Lung (tissue), 12 donors: Measurements from ENCODE around the gene TMEM185B. TPM values are rescaled to one million over a fixed set of nuclear protein-coding genes. Genes with fewer than 3 reads are reported as not detected.

Experiments
- ATAC-seq: fragments of 200-7000 bp; cut with Tn5 transposase; one replicate; pipeline ENCODE4 v1.9.1; 2020; ENCODE audit warnings: moderate number of reproducible peaks; ENCODE audit not compliant: insufficient read depth, low FRiP score
- DNase-seq, 3 donors: peaks; one replicate each; pipeline ENCODE4 v3.0.0-alpha.2; 2013 to 2017
- H3K27ac ChIP-seq, 2 donors: one replicate each; pipeline ENCODE4 v1.5.1; 2013; ENCODE audit warnings: mild to moderate bottlenecking in 2 of 2, moderate library complexity in 2 of 2, control low read depth in 1 of 2, inconsistent platforms in 1 of 2, low read depth in 1 of 2, low read length in 1 of 2
- H3K27me3 ChIP-seq, 3 donors: one replicate each; pipeline ENCODE4 v1.5.1; 2013; ENCODE audit warnings: low read length in 2 of 3; ENCODE audit not compliant: control insufficient read depth in 3 of 3, insufficient read depth in 3 of 3
- H3K36me3 ChIP-seq, 4 donors: one replicate each; pipeline ENCODE4 v1.5.1; 2013; ENCODE audit warnings: low read length in 4 of 4, mild to moderate bottlenecking in 1 of 4, moderate library complexity in 1 of 4; ENCODE audit not compliant: control insufficient read depth in 4 of 4, insufficient read depth in 4 of 4
- H3K4me1 ChIP-seq, 5 donors: one replicate each; pipeline ENCODE4 v1.5.1; 2013; ENCODE audit warnings: low read length in 5 of 5, mild to moderate bottlenecking in 2 of 5, moderate library complexity in 1 of 5; ENCODE audit not compliant: control insufficient read depth in 5 of 5, insufficient read depth in 5 of 5
- H3K4me3 ChIP-seq: one replicate; pipeline ENCODE4 v1.5.1; 2013; ENCODE audit warnings: mild to moderate bottlenecking, control low read depth, moderate library complexity
- H3K9ac ChIP-seq, 2 donors: one replicate each; pipeline ENCODE4 v1.5.1; 2013; ENCODE audit warnings: low read length in 2 of 2, control low read depth in 1 of 2; ENCODE audit not compliant: insufficient read depth in 1 of 2
- H3K9me3 ChIP-seq, 4 donors: one replicate each; pipeline ENCODE4 v1.5.1; 2013; ENCODE audit warnings: low read length in 3 of 4, mild to moderate bottlenecking in 1 of 4, moderate library complexity in 1 of 4; ENCODE audit not compliant: control insufficient read depth in 4 of 4, insufficient read depth in 3 of 4
- WGBS, 2 donors: extraction: QIAGEN DNeasy Blood & Tissue Kit; methylation state at CpG; one replicate each; pipeline ENCODE4 v1.1.7; 2013; 5-methylcytosine and 5-hydroxymethylcytosine counted together
- polyA plus RNA-seq, 2 donors: library from polyadenylated mRNA; stranded (reverse); fragments of 200-250 nt; gene quantifications; one replicate each; pipeline ENCODE4 v1.2.1, GENCODE V29; 2013
- total RNA-seq, 2 donors: library from RNA; depleted of rRNA in 1 of 2; stranded (reverse); fragments of >200 nt in 1 of 2; gene quantifications; one replicate each; pipeline ENCODE4 v1.2.1, GENCODE V29; 2014 to 2021
- TF ChIP-seq, protein P1 (sequence below): IDR thresholded peaks from 2 replicates; pipeline ENCODE4 v1.5.1; 2012; ENCODE audit warnings: mild to moderate bottlenecking; ENCODE audit errors: control extremely low read depth, extremely low read depth
- donor health status: control.
- donor health status: control.
- donor health status: Bipolar disorder and iron deficiency.
- donor health status: healthy.
- donor health status: DM: yes; HTN: yes; CAD: no.

Gene TMEM185B
- total and polyA plus RNA-seq, 4 donors: 6.5 to 35.2 (median 27.1) TPM

DNA sequence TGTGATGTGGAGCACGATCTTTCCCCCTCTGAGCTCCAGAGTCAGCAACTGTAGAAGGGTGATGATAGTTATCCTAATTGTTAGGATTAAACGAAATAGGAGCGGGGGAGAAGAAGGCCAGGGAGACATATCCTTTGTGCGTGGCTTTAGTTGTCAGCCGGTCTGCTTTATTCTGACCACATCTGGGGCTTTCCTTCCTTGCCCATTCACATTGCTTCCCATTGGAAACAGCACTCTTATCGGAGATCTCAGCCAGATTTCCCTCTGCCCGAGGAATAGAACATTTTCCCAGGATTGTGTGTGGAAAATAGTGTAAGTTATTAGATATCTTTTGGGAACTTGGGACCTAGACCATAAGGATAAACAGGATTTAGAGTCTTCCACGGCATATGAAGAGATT, 31.0 kb upstream of the TMEM185B start:
- Histone ChIP-seq H3K27ac (peak overlapping the region in 1 of 2 donors; percentile 90), H3K4me3 (peak overlapping the region; percentile 83), H3K27me3 (peaks cover 0 to 4% (median 0%) of the 10 kb centered on the region in 3 donors), H3K9me3 (no peaks in the 10 kb centered on the region), H3K36me3 (no peaks in the 10 kb centered on the region), H3K9ac (peak overlapping the region in 1 of 2 donors; percentile 67), H3K4me1 (peaks cover 9 to 45% (median 19%) of the 10 kb centered on the region in 5 donors)
- ATAC-seq (no peak), DNase-seq (peak in 1 of 3 donors; percentile 45)
- TF ChIP-seq, protein P1, sequence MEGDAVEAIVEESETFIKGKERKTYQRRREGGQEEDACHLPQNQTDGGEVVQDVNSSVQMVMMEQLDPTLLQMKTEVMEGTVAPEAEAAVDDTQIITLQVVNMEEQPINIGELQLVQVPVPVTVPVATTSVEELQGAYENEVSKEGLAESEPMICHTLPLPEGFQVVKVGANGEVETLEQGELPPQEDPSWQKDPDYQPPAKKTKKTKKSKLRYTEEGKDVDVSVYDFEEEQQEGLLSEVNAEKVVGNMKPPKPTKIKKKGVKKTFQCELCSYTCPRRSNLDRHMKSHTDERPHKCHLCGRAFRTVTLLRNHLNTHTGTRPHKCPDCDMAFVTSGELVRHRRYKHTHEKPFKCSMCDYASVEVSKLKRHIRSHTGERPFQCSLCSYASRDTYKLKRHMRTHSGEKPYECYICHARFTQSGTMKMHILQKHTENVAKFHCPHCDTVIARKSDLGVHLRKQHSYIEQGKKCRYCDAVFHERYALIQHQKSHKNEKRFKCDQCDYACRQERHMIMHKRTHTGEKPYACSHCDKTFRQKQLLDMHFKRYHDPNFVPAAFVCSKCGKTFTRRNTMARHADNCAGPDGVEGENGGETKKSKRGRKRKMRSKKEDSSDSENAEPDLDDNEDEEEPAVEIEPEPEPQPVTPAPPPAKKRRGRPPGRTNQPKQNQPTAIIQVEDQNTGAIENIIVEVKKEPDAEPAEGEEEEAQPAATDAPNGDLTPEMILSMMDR: no peak
- WGBS, 2 donors: 46 to 53% methylated on average over 8 of the region's 8 CpGs

DNA sequence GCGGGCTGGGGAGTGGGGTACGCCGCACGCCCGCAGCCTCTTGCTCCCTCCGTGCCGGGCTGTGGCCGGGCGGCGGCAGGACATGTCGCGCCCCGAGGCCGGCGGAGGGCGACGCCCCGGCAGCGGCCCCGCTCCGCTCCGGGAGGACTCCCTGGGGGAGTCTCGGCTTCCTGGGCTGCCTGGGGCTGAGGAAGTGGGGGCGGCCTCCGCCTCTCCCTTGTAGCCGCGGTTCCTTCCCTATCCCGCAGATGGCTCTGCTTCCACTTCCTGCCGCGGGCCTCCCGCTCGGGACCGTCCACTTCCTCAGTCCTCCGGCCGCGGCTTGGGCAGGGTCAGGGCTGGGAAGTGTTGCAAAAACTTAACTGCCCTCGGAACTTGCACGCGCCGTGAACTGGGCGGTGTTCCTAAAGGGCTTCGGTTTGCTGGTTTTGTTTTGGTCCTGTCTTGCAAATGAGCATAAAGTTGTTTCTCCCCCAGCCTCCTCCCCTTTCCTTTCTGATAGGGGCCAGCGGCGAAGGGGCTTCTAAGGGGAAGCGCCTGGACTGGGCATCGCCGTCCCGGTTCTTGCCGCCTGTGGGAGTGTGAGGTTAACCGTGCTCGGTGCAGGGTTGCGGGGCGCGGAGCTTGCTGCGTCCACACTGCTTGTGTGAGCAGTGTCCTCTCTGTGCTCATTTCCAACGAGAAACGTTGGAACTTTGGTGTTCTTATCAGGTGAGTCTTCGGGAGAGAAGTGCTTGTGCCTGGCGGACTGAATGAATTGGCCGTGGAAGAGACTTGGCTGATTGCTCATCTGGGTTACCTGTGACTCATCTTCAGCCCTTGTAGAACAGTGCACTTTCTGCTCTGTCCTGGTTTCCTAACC, 30.1 kb upstream of the TMEM185B start:
- Histone ChIP-seq H3K4me3 (peak overlapping the region; percentile 83), H3K27ac (peak overlapping the region; percentile 90 to 97), H3K4me1 (peaks cover 9 to 45% (median 17%) of the 10 kb centered on the region in 5 donors), H3K36me3 (no peaks in the 10 kb centered on the region), H3K9ac (peak overlapping the region; percentile 51 to 67), H3K9me3 (no peaks in the 10 kb centered on the region), H3K27me3 (peaks cover 0 to 4% (median 0%) of the 10 kb centered on the region in 3 donors)
- 0% methylated on average over 33 to 60 of the region's 60 CpGs for WGBS, 2 donors
- ATAC-seq: peak; percentile 77
- TF ChIP-seq, protein P1: peak; percentile 0
- peak; percentile 86 to 90 (median 88) for DNase-seq

DNA sequence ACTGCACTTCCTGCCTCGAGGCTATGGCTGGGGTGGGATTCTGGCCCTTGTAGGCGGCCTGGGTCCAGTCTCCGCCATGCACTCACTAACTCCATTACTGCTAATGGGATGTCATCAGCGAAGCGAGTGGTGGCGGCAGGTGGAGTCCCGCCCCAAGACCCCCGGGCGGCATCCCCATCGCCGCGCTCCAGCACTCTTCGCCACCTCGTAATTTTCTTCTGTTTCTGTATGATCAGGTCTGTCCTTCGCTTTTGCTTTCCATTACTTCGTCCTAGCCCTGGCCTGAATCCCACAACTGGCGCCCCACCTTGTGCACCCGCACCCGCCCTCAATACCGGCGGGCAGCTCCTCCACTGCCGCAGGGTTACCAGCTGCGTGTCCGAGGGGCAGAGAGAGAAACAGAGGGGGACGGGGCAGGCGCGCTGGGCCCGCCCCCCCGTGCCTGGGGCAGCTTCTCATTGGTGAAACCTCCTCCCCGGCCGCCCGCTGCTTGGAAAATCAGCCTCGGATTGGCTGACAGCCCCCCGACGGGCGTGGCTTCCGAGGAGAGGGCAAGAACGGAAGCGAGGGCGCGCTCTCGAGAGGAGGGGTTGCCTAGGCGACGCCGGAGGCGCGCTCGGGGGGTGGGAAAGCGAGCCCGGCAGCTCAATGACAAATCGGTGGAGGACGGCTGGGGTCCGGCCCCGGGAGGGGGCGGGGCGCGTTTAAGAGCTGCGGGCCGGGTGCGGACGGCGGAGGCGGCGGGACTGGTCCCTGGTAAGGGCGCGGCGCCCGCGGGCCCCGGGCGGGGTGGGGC, 29.2 kb upstream of the TMEM185B start, which contains the start of gene RALB:
TSS of gene RALB (plus strand) at position 628 of the 796 bp plus-strand sequence. CDS start 25,813 bp downstream, outside the sequence.
- Histone ChIP-seq H3K27me3 (peaks cover 0 to 4% (median 0%) of the 10 kb centered on the region in 3 donors), H3K36me3 (no peaks in the 10 kb centered on the region), H3K9ac (peak within 1 kb of the TSS; percentile 51 to 67), H3K4me1 (peaks cover 7 to 37% (median 9%) of the 10 kb centered on the region in 5 donors), H3K9me3 (no peaks in the 10 kb centered on the region), H3K27ac (peak within 1 kb of the TSS; percentile 96 to 97), H3K4me3 (peak within 1 kb of the TSS; percentile 83)
- 1% methylated on average over 56 to 71 of the region's 71 CpGs for WGBS, 2 donors
- peak; percentile 99 to 100 (median 100) for DNase-seq
- peak; percentile 92 for ATAC-seq
- TF ChIP-seq, protein P1: no peak
